Cerebellar cortex (tissue), 1 donor: ENCODE data around the gene MAPK8IP1.

Experiments
- DNase-seq: peaks from one replicate; pipeline ENCODE4 v3.0.0-alpha.2; 2015; ENCODE audit warnings: low spot score

Gene MAPK8IP1

DNA sequence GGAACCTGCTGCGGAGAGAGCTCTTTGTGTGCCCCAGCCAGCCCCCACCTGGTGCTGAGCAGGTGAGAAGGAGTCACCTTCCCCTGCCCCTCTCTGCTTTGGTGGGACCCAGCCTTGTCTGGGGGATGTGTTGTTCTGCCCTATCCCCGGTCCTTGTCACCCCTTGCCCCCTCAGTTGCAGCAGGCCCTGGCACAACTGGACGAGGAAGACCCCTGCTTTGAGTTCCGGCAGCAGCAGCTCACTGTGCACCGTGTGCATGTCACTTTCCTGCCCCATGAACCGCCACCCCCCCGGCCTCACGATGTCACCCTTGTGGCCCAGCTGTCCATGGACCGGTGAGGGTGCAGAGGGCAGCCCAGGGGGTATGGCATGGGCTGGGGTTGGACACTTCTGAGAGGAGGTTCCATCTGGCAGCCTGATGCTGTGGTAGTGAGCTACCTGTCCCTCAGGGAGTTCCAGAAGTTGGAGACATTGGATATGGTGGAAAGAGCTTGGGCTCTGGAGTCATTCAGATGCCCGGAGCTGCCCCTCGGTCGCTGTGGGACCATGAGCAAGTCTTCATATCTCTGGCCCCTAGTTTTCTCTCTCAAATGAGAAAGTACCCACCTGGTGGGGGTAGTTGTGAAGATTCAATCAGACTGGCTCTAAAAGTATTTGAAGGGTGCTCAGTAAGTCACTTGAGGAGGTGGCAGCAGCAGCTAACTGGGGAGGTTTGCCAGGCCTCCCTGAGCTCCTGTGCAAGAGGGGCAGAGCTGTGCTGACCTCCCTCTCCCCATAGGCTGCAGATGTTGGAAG is 41.3 kb downstream of the MAPK8IP1 start:
- DNase-seq = no peak

- no peak for DNase-seq
Observed at GRCh38 chr11:45927332-45927683, 41.9 kb downstream of the MAPK8IP1 start.

DNA sequence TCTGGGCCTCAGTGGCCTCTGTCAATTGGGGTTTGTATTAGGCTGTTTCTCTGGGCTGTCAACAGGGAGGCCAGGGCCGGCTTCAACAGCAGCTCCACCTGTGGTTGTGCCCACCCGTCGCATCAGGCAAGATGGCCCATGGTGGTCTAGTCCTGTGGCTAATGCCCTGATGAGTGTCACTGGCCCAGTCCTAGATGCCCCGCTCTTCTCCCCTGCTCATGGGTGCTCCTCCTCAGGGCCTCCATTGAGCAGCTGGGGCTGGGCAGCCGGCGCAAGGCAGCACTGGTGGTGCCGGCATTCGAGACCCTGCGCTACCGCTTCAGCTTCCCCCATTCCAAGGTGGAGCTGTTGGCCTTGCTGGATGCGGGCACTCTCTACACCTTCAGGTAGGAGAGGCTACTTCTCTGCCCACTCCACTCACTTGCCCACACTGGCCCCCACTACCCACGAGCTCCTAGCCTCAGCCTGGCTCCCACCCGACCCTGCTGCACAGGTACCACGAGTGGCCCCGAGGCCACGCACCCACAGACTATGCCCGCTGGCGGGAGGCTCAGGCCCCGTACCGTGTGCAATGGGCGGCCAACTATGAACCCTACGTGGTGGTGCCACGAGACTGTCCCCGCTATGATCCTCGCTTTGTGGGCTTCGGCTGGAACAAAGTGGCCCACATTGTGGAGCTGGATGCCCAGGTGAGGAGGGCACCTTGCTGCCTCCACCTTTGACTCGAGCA is 42.4 kb downstream of the MAPK8IP1 start:
- DNase-seq = no peak

DNA sequence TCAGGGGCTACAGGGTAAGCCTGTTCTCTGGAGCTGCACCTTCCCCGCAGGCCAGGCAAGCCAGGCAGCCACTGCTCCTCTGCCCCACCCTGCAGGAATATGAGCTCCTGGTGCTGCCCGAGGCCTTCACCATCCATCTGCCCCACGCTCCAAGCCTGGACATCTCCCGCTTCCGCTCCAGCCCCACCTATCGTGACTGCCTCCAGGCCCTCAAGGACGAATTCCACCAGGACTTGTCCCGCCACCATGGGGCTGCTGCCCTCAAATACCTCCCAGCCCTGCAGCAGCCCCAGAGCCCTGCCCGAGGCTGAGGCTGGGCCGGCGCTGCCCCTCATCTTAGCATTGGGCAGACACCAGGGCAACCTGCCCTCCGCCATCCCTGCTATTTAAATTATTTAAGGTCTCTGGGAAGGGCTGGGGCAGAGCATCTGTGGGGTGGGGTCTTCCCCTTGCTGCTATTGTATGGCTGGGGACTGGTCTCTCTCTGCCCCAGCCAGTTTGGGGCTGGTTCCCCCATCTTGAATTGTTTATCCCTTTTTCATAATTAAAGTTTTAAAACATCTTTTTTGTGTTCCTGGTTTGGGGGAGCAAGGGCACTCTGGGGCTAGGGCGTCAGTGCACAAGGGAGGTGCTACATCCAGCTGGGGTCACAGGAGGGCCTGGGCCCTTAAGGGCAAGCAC is 43.2 kb downstream of the MAPK8IP1 start:
- DNase-seq = no peak

GRCh38 chr11:45929486-45930030 is 44.1 kb downstream of the MAPK8IP1 start:
- DNase-seq = no peak

DNA sequence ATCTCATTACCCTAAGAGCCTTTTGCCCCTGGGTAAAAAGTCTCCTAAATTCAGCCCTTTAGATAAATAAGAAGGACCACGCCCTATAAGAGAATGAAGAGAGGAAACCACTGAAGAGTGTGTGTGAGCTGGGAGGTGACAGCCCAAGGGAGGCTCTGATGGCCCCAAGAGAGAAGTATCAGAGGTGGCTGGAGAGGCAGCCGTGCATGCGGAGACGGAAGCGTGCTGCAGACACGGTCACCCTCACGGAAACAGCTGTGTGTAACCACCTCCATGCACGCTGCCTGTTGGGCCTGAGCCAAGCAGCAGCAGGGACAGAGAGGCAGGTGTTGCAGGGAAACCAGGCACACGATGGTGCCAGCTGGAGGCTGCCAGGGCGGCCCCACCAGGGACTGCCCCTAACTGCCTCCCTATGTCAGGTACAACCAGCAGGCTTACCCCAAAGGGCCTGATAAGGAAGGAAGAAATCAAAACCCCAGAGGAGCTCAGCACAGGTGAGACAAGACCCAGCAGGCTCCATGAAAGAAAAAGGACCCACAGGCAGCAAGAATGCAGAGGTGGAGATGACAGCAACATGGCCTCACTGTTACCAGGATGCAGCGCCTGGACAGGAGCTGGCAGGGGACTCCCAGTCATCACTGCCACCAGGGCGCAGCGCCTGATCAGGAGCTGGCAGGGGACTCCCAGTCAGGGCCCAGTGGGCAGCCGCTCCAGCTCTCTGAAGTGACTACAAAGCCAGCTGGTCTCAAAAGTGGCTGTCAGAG is 44.8 kb downstream of the MAPK8IP1 start:
- DNase-seq = no peak

- no peak for DNase-seq
Observed at GRCh38 chr11:45930951-45931570, 45.6 kb downstream of the MAPK8IP1 start.

GRCh38 chr11:45931739-45932138 is 46.3 kb downstream of the MAPK8IP1 start:
- DNase-seq = no peak

DNA sequence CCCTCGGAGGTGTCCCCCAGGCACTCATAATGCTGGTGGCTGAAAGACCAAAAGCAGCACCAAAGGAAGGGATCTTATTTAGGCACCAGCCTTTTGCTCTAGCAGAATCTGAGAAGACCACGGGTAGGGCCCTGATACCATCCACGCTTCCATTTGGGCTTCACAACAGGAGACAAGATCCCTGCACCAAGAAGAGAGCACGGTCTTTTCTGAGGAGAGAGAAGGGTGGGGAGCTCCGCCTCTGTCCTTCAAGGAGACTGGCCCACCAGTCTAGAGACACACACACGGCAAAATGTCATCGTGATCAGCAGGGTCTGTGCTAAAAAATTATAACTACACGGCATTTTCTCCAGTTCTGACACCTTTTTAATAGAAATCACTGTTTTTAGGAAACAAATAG is 46.8 kb downstream of the MAPK8IP1 start:
- DNase-seq = no peak

- DNase-seq = no peak
Observed at GRCh38 chr11:45933131-45933831, 47.8 kb downstream of the MAPK8IP1 start.

DNA sequence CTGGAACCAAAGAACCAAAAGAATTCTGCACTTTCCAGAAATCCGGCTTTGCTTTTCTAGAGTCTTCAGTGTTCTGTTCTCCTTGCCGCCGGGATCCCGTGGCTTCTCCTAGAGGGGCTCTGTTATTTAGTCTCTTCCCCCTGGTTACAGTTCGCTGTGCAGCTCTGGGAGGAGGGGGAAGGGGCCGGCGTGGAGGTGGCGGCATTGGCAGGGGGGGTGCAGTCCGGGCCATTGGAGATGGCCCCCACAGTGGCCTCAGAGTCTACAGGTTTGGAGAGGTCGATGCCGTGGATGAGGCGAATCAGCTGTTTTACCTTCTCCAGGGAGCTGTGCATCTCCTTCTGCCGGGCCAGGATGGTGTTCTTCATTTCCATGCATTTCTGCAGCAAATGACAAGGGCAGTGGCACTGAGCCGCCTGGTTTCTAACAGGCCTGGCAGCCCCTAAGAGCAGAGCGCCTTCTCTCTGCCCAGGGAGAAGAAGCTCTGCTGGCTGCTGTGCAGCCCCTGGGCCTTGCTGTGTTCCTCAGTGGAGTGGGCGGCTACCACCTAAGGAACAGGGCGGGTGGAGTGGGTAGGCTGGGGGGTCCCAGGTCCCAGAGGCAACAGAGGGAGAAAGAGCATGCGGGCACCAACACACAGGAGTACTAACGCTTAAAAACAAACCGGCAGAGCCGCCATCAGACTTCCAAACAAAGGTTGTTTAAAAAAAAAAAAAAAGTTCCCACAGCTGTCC is 48.6 kb downstream of the MAPK8IP1 start:
- no peak for DNase-seq

DNA sequence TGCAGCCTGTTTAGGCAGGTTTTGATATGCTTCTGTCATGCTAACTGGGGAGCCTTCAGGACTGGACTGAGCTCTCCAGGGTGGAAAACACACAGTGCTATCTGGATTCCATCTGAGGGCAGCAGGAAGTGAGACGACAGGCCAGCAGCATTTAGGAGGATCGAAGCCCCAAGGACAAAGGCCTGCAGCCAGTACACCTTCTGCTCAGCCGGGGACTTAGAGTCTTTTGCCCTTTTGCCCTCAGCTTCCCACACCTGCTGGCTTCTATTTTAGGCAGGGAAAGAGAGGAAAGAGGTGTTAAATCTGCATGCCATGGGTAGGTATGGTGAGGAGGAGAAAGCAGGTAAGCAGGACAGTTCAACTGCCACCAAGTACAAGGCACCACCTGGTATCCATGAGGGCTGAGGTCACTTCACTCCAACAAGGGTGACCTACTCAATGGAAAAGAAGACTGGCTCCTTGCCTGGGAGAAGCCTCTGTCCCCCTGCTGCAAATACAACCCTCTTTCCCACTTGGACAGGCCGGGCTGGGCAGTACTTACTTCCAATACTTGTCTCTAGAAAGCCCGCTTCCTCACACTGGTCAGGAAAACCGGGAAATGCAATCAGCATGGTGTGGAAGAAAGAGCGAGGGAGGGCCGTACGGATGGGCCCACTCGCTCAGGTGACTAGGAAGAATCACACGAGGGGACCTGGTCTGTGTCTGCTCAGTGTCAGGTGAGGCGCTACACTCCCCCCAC is 49.3 kb downstream of the MAPK8IP1 start:
- DNase-seq = no peak

DNA sequence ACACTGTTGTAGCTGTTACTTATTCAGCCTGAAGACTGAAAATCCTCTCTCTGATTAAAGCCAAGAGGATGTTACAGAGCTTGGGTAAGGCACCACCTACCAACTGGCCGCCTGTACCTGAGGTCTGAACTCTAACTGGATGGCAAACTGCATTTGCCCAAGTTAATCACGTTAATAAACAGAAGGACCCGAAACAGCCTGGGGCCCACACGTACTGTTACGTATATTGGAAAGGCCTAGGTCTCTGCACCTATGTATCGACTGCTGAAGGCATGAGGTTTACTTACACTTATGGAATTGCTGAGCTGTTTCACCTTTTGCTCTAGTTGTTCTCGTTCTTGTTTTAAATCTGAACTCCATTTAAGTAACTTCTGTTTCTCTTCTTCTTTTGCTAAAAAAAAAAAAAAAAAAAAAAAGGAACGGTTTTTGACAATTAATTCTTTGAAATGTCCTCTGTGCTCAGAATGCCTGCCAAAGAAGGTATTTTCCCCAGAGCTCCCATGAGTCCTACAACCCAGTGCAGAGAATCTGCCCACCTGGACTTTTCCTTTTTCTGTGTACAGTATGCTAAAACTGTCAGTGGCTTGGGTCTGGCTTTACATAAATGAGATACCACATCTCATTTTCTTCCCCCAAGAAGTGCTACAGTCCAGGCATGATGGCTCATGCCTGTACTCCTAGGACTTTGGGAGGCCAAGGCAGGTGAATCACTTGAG is 50.1 kb downstream of the MAPK8IP1 start:
- no peak for DNase-seq

DNA sequence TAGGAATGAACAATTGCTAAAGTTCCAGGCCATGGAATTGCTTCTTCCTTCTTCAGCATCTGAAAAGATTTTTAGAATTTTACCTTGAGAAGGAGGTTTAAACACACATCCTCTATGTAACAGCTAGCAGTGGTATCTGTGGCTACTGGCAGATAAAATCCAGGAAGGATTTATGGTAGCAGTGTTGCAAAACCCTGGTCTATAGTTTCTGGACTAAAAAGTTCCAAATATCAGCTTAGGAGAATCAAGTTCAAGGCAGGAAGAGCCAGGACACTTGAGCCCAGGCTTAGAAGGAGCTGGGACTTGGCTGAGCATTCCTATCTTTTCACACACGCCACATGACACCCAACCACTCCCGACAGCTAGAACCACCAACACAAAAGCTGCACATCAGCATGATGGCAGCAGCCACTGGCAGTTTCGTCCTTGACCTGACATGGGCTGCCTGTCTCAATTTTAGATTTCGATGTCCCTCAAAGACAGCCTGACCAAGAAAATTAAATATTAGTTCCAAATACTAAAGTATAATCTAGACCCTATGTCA is 51.1 kb downstream of the MAPK8IP1 start:
- no peak for DNase-seq

GRCh38 chr11:45937916-45938315 is 52.5 kb downstream of the MAPK8IP1 start:
- DNase-seq = no peak

DNA sequence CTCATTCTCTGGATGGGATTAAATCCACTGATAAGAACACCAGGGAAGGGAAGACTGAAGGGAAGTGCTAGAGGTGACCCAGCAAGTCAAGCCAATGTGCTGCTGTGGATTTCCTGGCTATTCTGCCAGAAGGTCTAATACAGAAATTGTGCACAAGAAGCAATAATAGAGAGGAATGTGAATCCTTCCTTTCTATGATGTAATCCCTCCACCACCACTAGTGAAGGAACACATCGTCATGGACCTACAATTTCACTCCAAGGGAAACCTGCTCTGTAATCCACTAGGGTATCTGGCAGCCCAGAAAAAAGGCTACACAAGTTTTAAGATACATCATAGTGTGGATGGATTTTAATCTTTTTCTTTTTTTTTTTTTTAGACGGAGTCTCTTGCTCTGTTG is 54.4 kb downstream of the MAPK8IP1 start:
- no peak for DNase-seq

- no peak for DNase-seq
Observed at GRCh38 chr11:45941285-45941684, 55.8 kb downstream of the MAPK8IP1 start.

- no peak for DNase-seq
Observed at GRCh38 chr11:45942381-45942780, 56.9 kb downstream of the MAPK8IP1 start.
